ENCODE data around the gene ZNF541.

DNA sequence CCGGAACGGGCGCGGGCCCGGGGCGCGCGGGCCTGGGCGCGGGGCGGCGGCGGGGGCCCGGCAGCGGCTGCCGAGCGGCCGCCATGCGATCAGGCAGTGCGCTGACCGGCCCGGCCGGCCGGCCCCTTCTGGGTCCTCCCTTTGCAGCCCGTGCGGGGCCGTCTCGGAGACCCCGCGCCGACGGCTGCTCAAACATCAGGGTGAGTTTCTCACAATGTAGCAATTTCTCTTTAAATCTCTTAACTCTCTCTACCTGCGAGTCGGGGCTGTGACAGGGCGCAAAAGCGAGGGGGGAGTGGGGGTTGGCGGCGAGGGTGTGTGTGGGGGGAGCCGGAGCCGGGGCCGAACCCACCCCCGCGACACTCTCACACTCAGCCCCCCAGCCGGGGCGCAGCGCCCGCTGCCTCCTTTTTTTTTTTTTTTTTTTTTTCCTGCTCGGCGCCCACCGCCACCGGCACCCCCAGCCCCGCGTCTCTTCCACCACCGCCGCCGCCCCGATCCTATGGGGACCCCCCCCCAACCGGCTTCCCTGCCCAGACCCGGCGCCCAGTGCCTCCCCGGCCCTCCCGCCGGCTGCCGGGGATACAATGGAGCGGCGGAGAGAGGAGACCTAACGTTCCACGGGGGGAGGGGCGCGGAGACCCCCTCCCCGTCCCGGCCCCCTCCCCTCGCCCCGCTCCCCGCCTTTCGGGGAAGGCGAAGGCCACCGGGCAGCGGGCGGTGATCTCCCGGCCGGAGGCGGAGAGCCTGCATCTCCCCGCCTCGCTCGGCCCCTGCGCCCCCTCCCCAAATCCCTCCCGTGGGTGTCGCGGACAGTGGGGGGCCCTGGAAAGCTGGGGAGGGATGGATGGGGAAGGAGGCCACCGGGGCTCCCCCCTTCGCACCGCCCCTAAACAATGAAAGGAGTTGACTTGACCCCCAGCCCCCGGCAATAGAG is 36.3 kb upstream of the ZNF541 start, which contains the start of gene BICRA:
- TF ChIP-seq CTCF (IDR thresholded peaks at IDR 0.05; ENCODE audit: extremely low read depth in 1 of 2, insufficient read depth in 1 of 2, low read depth in 1 of 2, low read length in 2 of 2), result no peak
- no peak for TF ChIP-seq POLR2AphosphoS5 (IDR thresholded peaks at IDR 0.05; ENCODE audit: insufficient read depth, low read depth, low read length)
- no peak for TF ChIP-seq POLR2A (IDR thresholded peaks at IDR 0.05; ENCODE audit: low read depth, low read length)
- no peak for TF ChIP-seq GATA2 (IDR thresholded peaks at IDR 0.05; ENCODE audit: insufficient read depth, insufficient read length, low read depth, low read length)
- TF ChIP-seq EZH2 (IDR thresholded peaks at IDR 0.05; ENCODE audit: borderline replicate concordance, low read depth, low read length, severe bottlenecking), result no peak
- no peak for TF ChIP-seq JUN (IDR thresholded peaks at IDR 0.05; ENCODE audit: borderline replicate concordance, insufficient read depth, insufficient read length, low read depth)
- TF ChIP-seq, protein P1, sequence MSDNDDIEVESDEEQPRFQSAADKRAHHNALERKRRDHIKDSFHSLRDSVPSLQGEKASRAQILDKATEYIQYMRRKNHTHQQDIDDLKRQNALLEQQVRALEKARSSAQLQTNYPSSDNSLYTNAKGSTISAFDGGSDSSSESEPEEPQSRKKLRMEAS (IDR thresholded peaks at IDR 0.05; ENCODE audit: insufficient read depth, insufficient read length), result no peak
- TF ChIP-seq MYC (IDR thresholded peaks at IDR 0.05; ENCODE audit: low read depth, low read length), result no peak
